Esophagus muscularis mucosa (tissue), 4 donors: ENCODE measurements around the gene PHACTR1. TPM values are rescaled to one million over a fixed set of nuclear protein-coding genes. Genes with fewer than 3 reads are reported as not detected.

Source experiments
- DNase-seq: peaks from one replicate; pipeline ENCODE4 v3.0.0-alpha.2; 2017; ENCODE audit errors: extremely low spot score
- H3K27ac ChIP-seq, 4 donors: fragments of 200-600 bp; sonication (generic); replicated peaks in 1 of 4; 1 replicate in 3 of 4; 2 replicates in 1 of 4; pipeline ENCODE4 v1.5.1; 2016 to 2019; ENCODE audit warnings: mild to moderate bottlenecking in 1 of 4
- H3K27me3 ChIP-seq, 4 donors: fragments of 200-600 bp; sonication (generic); one replicate each; pipeline versions ENCODE4 v1.5.1 to v1.6.0; 2016 to 2019
- H3K36me3 ChIP-seq, 4 donors: fragments of 200-600 bp; sonication (generic); one replicate each; pipeline ENCODE4 v1.5.1; 2016 to 2019
- H3K4me1 ChIP-seq, 4 donors: fragments of 200-600 bp; sonication (generic); one replicate each; pipeline ENCODE4 v1.5.1; 2016 to 2019
- H3K4me3 ChIP-seq, 4 donors: fragments of 200-600 bp; sonication (generic); 1 replicate in 2 of 4; 2 replicates in 2 of 4; pipeline ENCODE4 v1.5.1; 2016 to 2019; ENCODE audit warnings: mild to moderate bottlenecking in 4 of 4, moderate library complexity in 1 of 4
- H3K9me3 ChIP-seq, 4 donors: fragments of 200-600 bp; sonication (generic); 1 replicate in 3 of 4; 2 replicates in 1 of 4; pipeline ENCODE4 v1.5.1; 2016 to 2019
- EP300 ChIP-seq: sonication (generic); formaldehyde crosslinking; IDR thresholded peaks from one replicate; pipeline ENCODE4 v1.6.1; 2017; ENCODE audit warnings: antibody characterized with exemption
- POLR2A ChIP-seq: fragments of 450-650 bp; IDR thresholded peaks from one replicate; pipeline ENCODE4 v1.6.1; 2017; ENCODE audit warnings: antibody characterized with exemption, moderate library complexity, mild to moderate bottlenecking, low read depth
- POLR2AphosphoS5 ChIP-seq, 2 donors: sonication (generic); formaldehyde crosslinking; IDR thresholded peaks; one replicate each; pipeline ENCODE4 v1.6.1; 2017; ENCODE audit warnings: antibody characterized with exemption in 2 of 2
- WGBS: methylation state at CpG from one replicate; pipeline ENCODE4 v1.1.5; 2018; 5-methylcytosine and 5-hydroxymethylcytosine counted together
- intact Hi-C: fragments of 100-400 bp; cut with DNase I; formaldehyde crosslinking; loops from one replicate; pipeline ENCODE4 v1.15.1; 2023
- total RNA-seq, 4 donors: library from RNA; depleted of rRNA; stranded (reverse); fragments of >200 nt; gene quantifications; one replicate each; pipeline versions ENCODE4 v1.1.0 to v1.2.1, GENCODE V29; 2016
- TF ChIP-seq, protein P1 (sequence below), 3 experiments: fragments of 200-600 bp in 2 of 3; fragments of 450-650 bp in 1 of 3; sonication (generic) in 2 of 3; IDR thresholded peaks; one replicate each; pipeline ENCODE4 v1.5.1; 2017 to 2019; ENCODE audit warnings: antibody characterized with exemption in 3 of 3, mild to moderate bottlenecking in 2 of 3, moderate library complexity in 1 of 3

PHACTR1 gene
- total RNA-seq, 4 donors from 2014 or later, result 0.83 to 4.2 (median 3.1) TPM

DNA sequence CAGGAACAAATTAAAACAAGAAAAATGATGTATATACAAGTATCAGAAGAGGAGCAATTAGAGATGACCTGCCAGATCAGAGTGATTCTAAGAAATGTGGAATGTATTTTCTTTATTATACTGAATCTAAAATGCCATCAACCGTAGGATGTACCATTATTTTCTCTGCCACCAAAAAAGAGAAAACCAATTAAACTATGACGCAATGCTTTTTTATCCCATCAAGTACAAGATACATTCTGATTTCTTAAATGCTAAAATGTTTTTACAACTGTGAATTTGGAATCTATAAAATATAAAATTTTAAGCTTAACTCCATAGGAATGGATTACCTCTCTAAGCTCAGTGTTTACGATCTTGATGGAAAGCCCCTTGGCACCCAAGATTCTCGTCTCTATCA, 85.9 kb downstream of the PHACTR1 start:
- H3K36me3 ChIP-seq, result no peaks in the 10 kb centered on the region
- 89% methylated on average over 4 of the region's 4 CpGs for WGBS
- intact Hi-C loops, result no loop called here

DNA sequence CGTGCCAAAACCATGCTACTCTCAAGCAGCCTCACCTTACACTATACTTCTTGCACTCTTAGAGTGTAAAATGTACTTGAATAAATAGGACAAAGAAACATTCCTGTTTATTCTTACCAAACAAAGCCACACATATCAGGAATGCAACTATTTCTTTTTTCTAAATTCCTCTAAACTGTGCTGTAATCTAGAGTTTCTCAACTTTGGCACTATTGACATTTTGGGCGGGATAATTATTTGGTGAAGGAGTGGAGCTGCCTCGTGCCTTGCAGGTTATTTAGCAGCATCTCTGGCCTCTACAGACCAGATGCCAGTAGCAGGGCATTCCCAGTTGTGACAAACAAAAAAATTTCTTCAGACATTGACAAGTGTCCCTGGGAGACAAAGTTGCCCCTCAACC, 86.9 kb downstream of the PHACTR1 start:
- 61% methylated on average over 3 of the region's 3 CpGs for WGBS
- Histone ChIP-seq H3K36me3 (no peaks in the 10 kb centered on the region), H3K27me3 (no peaks in the 10 kb centered on the region), H3K9me3 (no peaks in the 10 kb centered on the region), H3K4me1 (no peaks in the 10 kb centered on the region), H3K27ac (no peak overlapping the region), H3K4me3 (no peak overlapping the region)
- intact Hi-C loops, result no loop called here
- DNase-seq, result no peak
- TF ChIP-seq POLR2A (no peak), EP300 (no peak), POLR2AphosphoS5 (IDR thresholded peaks at IDR 0.05) (no peak)
- TF ChIP-seq, protein P1, sequence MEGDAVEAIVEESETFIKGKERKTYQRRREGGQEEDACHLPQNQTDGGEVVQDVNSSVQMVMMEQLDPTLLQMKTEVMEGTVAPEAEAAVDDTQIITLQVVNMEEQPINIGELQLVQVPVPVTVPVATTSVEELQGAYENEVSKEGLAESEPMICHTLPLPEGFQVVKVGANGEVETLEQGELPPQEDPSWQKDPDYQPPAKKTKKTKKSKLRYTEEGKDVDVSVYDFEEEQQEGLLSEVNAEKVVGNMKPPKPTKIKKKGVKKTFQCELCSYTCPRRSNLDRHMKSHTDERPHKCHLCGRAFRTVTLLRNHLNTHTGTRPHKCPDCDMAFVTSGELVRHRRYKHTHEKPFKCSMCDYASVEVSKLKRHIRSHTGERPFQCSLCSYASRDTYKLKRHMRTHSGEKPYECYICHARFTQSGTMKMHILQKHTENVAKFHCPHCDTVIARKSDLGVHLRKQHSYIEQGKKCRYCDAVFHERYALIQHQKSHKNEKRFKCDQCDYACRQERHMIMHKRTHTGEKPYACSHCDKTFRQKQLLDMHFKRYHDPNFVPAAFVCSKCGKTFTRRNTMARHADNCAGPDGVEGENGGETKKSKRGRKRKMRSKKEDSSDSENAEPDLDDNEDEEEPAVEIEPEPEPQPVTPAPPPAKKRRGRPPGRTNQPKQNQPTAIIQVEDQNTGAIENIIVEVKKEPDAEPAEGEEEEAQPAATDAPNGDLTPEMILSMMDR (IDR thresholded peaks at IDR 0.05), result no peak

More for the DNA sequence above, 85.9 kb downstream of the PHACTR1 start:
- Histone ChIP-seq H3K4me1 (no peaks in the 10 kb centered on the region), H3K4me3 (no peak overlapping the region), H3K9me3 (no peaks in the 10 kb centered on the region), H3K27ac (no peak overlapping the region), H3K27me3 (no peaks in the 10 kb centered on the region)
- no peak for DNase-seq
- TF ChIP-seq POLR2AphosphoS5 (IDR thresholded peaks at IDR 0.05) (no peak), POLR2A (no peak), EP300 (no peak)
- TF ChIP-seq, protein P1 (IDR thresholded peaks at IDR 0.05), result no peak

DNA sequence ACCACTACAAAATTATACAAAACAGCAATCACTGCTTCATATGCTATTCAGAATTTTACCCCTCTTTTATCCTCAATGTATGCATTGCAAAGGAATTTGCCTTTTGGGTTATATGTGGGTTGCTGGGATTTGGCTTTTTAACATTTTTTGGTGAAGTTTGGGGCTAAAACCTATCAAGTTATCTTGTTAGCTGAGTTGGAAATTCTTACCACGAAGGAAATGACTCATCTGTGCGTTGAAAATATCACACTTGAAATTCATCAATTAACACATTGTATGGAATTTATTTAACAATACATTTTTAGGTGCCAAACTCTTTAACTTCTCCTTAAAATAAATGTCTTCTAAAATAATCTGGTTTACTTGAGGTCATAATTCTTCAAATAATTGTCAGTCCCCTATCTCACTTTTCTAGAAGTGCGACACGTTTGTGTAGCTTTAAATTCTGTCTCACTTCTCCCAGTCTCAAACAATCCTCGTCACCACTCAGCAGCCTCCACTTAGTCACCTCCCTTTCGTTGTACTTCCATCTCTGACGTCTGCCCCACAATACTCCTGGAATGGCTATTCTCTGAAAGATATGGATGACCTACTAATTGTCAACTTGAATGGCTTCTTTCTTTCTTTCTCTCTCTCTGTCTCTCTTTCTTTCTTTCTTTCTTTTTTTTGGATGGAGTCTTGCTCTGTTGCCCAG, 88.5 kb downstream of the PHACTR1 start:
- no peak for DNase-seq
- WGBS, result 64% methylated on average over 7 of the region's 7 CpGs
- Histone ChIP-seq H3K27ac (no peak overlapping the region), H3K27me3 (no peaks in the 10 kb centered on the region), H3K4me3 (no peak overlapping the region), H3K36me3 (no peaks in the 10 kb centered on the region), H3K9me3 (no peaks in the 10 kb centered on the region), H3K4me1 (no peaks in the 10 kb centered on the region)
- intact Hi-C loops, result no loop called here
- TF ChIP-seq POLR2A (no peak), POLR2AphosphoS5 (IDR thresholded peaks at IDR 0.05) (no peak), EP300 (no peak)
- TF ChIP-seq, protein P1 (IDR thresholded peaks at IDR 0.05), result no peak

DNA sequence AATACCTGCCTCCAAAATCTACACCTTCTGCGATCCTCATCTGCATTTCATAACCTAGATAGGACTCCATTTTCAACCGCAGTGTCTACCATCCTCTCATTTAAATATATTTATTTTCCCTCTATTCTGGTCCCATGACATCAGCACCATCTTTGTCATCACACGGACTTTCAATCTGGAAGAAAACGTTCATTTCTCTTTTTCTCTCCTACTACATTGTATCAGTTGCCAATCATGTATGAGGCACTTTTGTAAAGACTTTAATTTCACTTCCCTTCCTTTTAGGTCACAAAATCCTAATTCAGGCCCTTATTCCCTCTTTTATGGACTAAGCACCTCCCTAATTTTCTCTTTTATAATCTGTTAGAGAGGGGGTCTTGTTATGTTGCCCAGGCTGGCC, 89.6 kb downstream of the PHACTR1 start:
- no peak overlapping the region for H3K27ac ChIP-seq
- no peaks in the 10 kb centered on the region for H3K36me3 ChIP-seq
- intact Hi-C loops, result no loop called here
- no peaks in the 10 kb centered on the region for H3K27me3 ChIP-seq
- WGBS, result 80% methylated on average over 4 of the region's 4 CpGs
- TF ChIP-seq, protein P1 (IDR thresholded peaks at IDR 0.05), result no peak
- DNase-seq, result no peak
- no peak overlapping the region for H3K4me3 ChIP-seq
- H3K9me3 ChIP-seq, result no peaks in the 10 kb centered on the region
- H3K4me1 ChIP-seq, result no peaks in the 10 kb centered on the region

DNA sequence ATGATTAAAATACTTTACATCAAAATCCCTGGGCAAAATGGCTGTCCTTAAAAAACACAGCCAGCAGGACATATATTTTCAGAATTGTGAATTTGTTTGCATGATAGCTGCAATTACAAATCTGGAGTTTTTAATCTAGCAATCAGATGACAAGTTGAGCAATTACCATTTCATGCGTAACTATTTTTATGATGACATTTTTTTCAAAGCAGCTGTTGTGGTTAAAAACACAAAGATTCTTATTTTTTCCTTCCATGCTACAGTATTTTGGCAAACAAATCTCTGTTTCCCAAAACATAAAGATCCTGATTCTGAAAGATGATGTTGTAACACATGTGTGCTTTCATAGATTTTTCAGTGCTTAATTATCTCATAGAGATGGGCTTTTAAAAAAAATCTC, 90.2 kb downstream of the PHACTR1 start:
- H3K36me3 ChIP-seq, result no peaks in the 10 kb centered on the region
- H3K4me1 ChIP-seq, result no peaks in the 10 kb centered on the region
- H3K9me3 ChIP-seq, result no peaks in the 10 kb centered on the region
- TF ChIP-seq POLR2A (no peak), POLR2AphosphoS5 (IDR thresholded peaks at IDR 0.05) (no peak), EP300 (no peak)
- TF ChIP-seq, protein P1 (IDR thresholded peaks at IDR 0.05), result no peak
- 69% methylated on average over 1 of the region's 1 CpG for WGBS
- H3K4me3 ChIP-seq, result no peak overlapping the region
- no peaks in the 10 kb centered on the region for H3K27me3 ChIP-seq
- intact Hi-C loops, result no loop called here
- no peak overlapping the region for H3K27ac ChIP-seq
- DNase-seq, result no peak
